GM12878 (cell line): ENCODE results near the gene VANGL2. TPM values are rescaled to one million over a fixed set of nuclear protein-coding genes. Genes with fewer than 3 reads are reported as not detected.

Experiments used
- ATAC-seq: fragments of 200-7000 bp; cut with Tn5 transposase; 3 replicates; pipeline ENCODE4 v1.9.1; 2020; ENCODE audit warnings: mild to moderate bottlenecking, moderate library complexity
- BruUV-seq: library from RNA; stranded (reverse); fragments of 400-500 nt; replicated peaks from 2 replicates; lab custom pipeline; 2021; lab: Mats Ljungman, UMichigan
- CTCF ChIA-PET: fragments of 300-600 bp; sonication (Branson Sonifier 250); formaldehyde crosslinking; extraction: SDS; loops from one replicate; lab custom pipeline; 2021; ENCODE audit warnings: inconsistent platforms; lab: Yijun Ruan, JAX
- POLR2A ChIA-PET: fragments of 350-600 bp; formaldehyde crosslinking; extraction: SDS; loops from one replicate; lab custom pipeline; 2021; ENCODE audit warnings: inconsistent platforms; lab: Charles Lee
- RAD21 ChIA-PET: fragments of 300-600 bp; sonication (Branson Sonifier 250); formaldehyde crosslinking; loops from one replicate; lab custom pipeline; 2023; ENCODE audit warnings: antibody characterized with exemption; ENCODE audit not compliant: unreplicated experiment; lab: Charles Lee
- SMC1A ChIA-PET: fragments of 300-600 bp; sonication (Branson Sonifier 250); formaldehyde crosslinking; loops from one replicate; lab custom pipeline; 2023; ENCODE audit not compliant: unreplicated experiment, uncharacterized antibody; lab: Charles Lee
- DNase-seq: peaks from one replicate; pipeline ENCODE4 v3.0.0-alpha.2; 2011; ENCODE audit warnings: low read depth, low spot score
- FAIRE-seq: peaks from 3 replicates; lab custom pipeline; 2011; peaks lifted over from hg19 to GRCh38; lab: Jason Lieb, UNC
- H2AFZ ChIP-seq: 2 replicates; pipeline ENCODE4 v1.6.0; 2011; ENCODE audit warnings: low read depth, low read length, control low read depth; ENCODE audit not compliant: control insufficient read depth
- H3K27ac ChIP-seq: 2 replicates; pipeline ENCODE4 v1.5.1; 2011; ENCODE audit warnings: control low read depth; ENCODE audit not compliant: control insufficient read depth, insufficient read depth
- H3K27me3 ChIP-seq, 2 experiments: replicated peaks in 1 of 2; 2 replicates each; pipeline versions ENCODE4 v1.6.0 to v1.6.1; 2011; ENCODE audit warnings: low read length in 1 of 2; ENCODE audit not compliant: control insufficient read depth in 2 of 2, insufficient read depth in 2 of 2
- H3K36me3 ChIP-seq, 2 experiments: 2 replicates each; pipeline ENCODE4 v1.5.1; 2011; ENCODE audit warnings: low read length in 1 of 2; ENCODE audit not compliant: control insufficient read depth in 2 of 2, insufficient read depth in 2 of 2
- H3K4me1 ChIP-seq: 2 replicates; pipeline ENCODE4 v1.6.1; 2011; ENCODE audit warnings: mild to moderate bottlenecking, low read length, moderate library complexity, mixed read lengths; ENCODE audit not compliant: control insufficient read depth, insufficient read depth
- H3K4me2 ChIP-seq: 2 replicates; pipeline ENCODE4 v1.6.0; 2011; ENCODE audit warnings: control low read depth; ENCODE audit not compliant: control insufficient read depth, insufficient read depth
- H3K4me3 ChIP-seq: fragments of 200-600 bp; sonication (generic); 2 replicates; pipeline ENCODE4 v1.5.1; 2016
- H3K79me2 ChIP-seq: 2 replicates; pipeline ENCODE4 v1.6.0; 2011; ENCODE audit warnings: low read length; ENCODE audit not compliant: control insufficient read depth, insufficient read depth
- H3K9ac ChIP-seq: 2 replicates; pipeline ENCODE4 v1.8.0; 2011; ENCODE audit warnings: low read length, control low read depth, mixed read lengths; ENCODE audit not compliant: control insufficient read depth, insufficient read depth
- H3K9me3 ChIP-seq: replicated peaks from 3 replicates; pipeline ENCODE4 v1.5.1; 2011; ENCODE audit warnings: mild to moderate bottlenecking, low read length; ENCODE audit not compliant: control insufficient read depth, insufficient read depth
- H4K20me1 ChIP-seq: 2 replicates; pipeline ENCODE4 v1.6.0; 2011; ENCODE audit not compliant: control insufficient read depth, insufficient read depth
- ATF7 ChIP-seq: fragments of 450-650 bp; IDR thresholded peaks from 2 replicates; pipeline ENCODE4 v1.6.1; 2016; ENCODE audit warnings: low read depth, mild to moderate bottlenecking
- CBFB ChIP-seq: IDR thresholded peaks from 2 replicates; pipeline ENCODE4 v1.6.1; 2016; ENCODE audit warnings: antibody characterized with exemption, low read depth
- MTA2 ChIP-seq: fragments of 450-650 bp; IDR thresholded peaks from 2 replicates; pipeline ENCODE4 v1.6.1; 2016; ENCODE audit warnings: low read depth, mild to moderate bottlenecking, moderate library complexity
- NFYB ChIP-seq: IDR thresholded peaks from 2 replicates; pipeline ENCODE4 v1.6.1; 2011; ENCODE audit warnings: low read depth, mild to moderate bottlenecking, low read length, improper control_type of control experiment, moderate library complexity; ENCODE audit not compliant: insufficient read depth
- NR2F1 ChIP-seq: fragments of 450-650 bp; conservative IDR thresholded peaks from 2 replicates; pipeline ENCODE4 v1.6.1; 2017; ENCODE audit warnings: mild to moderate bottlenecking
- STAT1 ChIP-seq: fragments of 450-650 bp; conservative IDR thresholded peaks from 2 replicates; pipeline ENCODE4 v1.6.1; 2014; ENCODE audit warnings: antibody characterized with exemption, mild to moderate bottlenecking
- TARDBP ChIP-seq: IDR thresholded peaks from 2 replicates; pipeline ENCODE4 v1.6.1; 2016; ENCODE audit warnings: borderline replicate concordance
- TCF3 ChIP-seq: IDR thresholded peaks from 2 replicates; pipeline ENCODE4 v1.6.1; 2012; ENCODE audit warnings: low read depth, mild to moderate bottlenecking, low read length, borderline replicate concordance; ENCODE audit not compliant: insufficient read depth
- WGBS: methylation state at CpG from one replicate; pipeline ENCODE4 v1.1.6; 2016; ENCODE audit warnings: low lambda C conversion rate; ENCODE audit not compliant: insufficient replicate concordance, insufficient coverage; ENCODE audit errors: missing lambda C conversion rate; 5-methylcytosine and 5-hydroxymethylcytosine counted together
- in situ Hi-C: fragments of 300-500 bp; cut with MboI; formaldehyde crosslinking; loops from 9 replicates; pipeline ENCODE4 v1.14.3; 2018; ENCODE audit warnings: mixed read lengths
- intact Hi-C: fragments of 100-400 bp; cut with micrococcal nuclease; formaldehyde crosslinking; loops from one replicate; pipeline ENCODE4 v1.14.2; 2022; ENCODE audit not compliant: unreplicated experiment
- polyA plus RNA-seq, 11 experiments: library from polyadenylated mRNA; depleted of rRNA in 4 of 11; unstranded in 6 of 11; stranded (reverse) in 5 of 11; fragments of >200 nt; fragmentation: Nextera tagmentation in 4 of 11; fragmentation: Illumina TruSeq in 1 of 11; extraction: Ambion mirVana in 4 of 11; extraction: Trizol in 1 of 11; gene quantifications; 1 replicate in 1 of 11; 2 replicates in 10 of 11; pipeline versions ENCODE4 v1.2.1 to v1.2.3, GENCODE V29; 2011 to 2016; ENCODE audit warnings: inconsistent platforms in 2 of 11, missing spikeins in 2 of 11, low read depth in 1 of 11
- total RNA-seq, 4 experiments: library from RNA; depleted of rRNA in 3 of 4; stranded (reverse); fragments of >200 nt in 3 of 4; fragmentation: Illumina TruSeq in 1 of 4; extraction: Trizol in 1 of 4; gene quantifications; 2 replicates each; pipeline versions ENCODE4 v1.2.1 to v1.2.3, GENCODE V29; 2013 to 2021
- TF ChIP-seq, protein P1 (sequence below): IDR thresholded peaks from 2 replicates; pipeline ENCODE4 v1.6.1; 2012; ENCODE audit warnings: low read depth, low read length, improper control_type of control experiment

VANGL2 gene
- total and polyA plus RNA-seq, 10 of the 15 experiments (the other 5 are each of a cell fraction or from before 2014, with no cell fraction given), result 0.10 to 5.0 (median 0.27) TPM

DNA sequence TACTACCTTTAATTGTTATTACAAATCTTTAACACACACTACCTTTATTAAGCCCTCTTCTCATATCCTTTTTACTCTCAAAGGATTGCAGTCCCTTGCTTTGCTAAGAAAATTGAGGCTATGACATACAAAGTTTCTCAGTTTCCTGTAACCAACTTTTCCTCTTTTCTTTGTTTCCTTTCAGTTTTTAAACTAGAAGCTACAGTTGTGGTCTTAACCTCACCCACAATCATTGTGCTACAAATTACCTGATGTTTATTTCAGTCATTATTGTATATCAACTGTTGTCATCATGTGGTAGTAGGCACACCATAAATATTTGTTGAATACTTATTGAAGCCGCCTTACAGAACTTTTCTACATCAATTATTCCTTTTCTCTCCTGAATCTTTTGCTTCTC lies 70.9 kb downstream of the VANGL2 start (continued):
- TF ChIP-seq NR2F1 (no peak), MTA2 (peak; percentile 37; the same call in 1 of the 2 replicates), STAT1 (no peak), TARDBP (no peak), ATF7 (peak; percentile 27; the same call in 1 of the 2 replicates), CBFB (0 out of 2 replicates have a peak, but pooled peaks have one; percentile 42), NFYB (no peak)
- TF ChIP-seq, protein P1, sequence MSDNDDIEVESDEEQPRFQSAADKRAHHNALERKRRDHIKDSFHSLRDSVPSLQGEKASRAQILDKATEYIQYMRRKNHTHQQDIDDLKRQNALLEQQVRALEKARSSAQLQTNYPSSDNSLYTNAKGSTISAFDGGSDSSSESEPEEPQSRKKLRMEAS, result no peak

DNA sequence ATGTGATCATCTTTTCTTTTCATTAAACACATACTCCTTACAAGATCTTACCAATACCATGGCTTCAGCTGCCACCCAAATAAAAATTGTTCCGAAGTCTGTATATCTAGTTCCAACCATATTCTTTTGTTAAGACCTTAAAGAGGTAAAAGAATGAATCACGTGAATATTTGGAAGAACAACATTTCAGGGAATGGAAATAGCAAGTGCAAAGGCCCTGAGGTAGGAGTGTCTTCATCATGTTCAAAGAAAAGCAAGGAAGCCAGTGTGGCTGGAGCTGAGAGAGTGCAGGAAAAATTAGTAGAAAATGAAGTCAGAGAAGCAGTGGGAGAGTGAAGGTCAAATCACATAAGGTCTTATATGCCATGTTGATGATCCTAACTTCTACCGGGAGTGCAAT lies 71.7 kb downstream of the VANGL2 start:
- Histone ChIP-seq H2AFZ (no peak overlapping the region), H3K36me3 (no peaks in the 10 kb centered on the region), H3K27me3 (no peaks in the 10 kb centered on the region), H3K27ac (peak overlapping the region; percentile 24; the same call in 1 of the 2 replicates), H3K79me2 (no peaks in the 10 kb centered on the region), H3K4me3 (no peak overlapping the region), H3K9ac (no peak overlapping the region), H4K20me1 (no peaks in the 10 kb centered on the region), H3K4me1 (peaks cover 29% of the 10 kb centered on the region), H3K4me2 (no peak overlapping the region), H3K9me3 (peaks cover 8% of the 10 kb centered on the region)
- DNase-seq (no peak), FAIRE-seq (no peak), ATAC-seq (no peak)
- intact Hi-C loops, result loop anchor here (5.0 kb wide), 1 partner anchor 40 kb away; no protein-coding TSS in a partner anchor
- ChIA-PET RAD21 (no interaction called here), SMC1A (interaction anchor here (1.0 to 3.8 kb wide), 7 partner anchors 8 to 43 kb away, joined by 3 to 19 read pairs (median 4); no protein-coding TSS in a partner anchor), POLR2A (interaction anchor here (1.2 kb wide), 1 partner anchor 21 kb away, joined by 3 read pairs; no protein-coding TSS in a partner anchor), CTCF (no interaction called here)
- BruUV-seq, result no TSS peak
- in situ Hi-C loops, result no loop called here
- TF ChIP-seq TCF3, result no peak
- WGBS, result 97% methylated on average over 3 of the region's 3 CpGs
